Measurements from ENCODE around the gene CENPX.

The CENPX gene

DNA sequence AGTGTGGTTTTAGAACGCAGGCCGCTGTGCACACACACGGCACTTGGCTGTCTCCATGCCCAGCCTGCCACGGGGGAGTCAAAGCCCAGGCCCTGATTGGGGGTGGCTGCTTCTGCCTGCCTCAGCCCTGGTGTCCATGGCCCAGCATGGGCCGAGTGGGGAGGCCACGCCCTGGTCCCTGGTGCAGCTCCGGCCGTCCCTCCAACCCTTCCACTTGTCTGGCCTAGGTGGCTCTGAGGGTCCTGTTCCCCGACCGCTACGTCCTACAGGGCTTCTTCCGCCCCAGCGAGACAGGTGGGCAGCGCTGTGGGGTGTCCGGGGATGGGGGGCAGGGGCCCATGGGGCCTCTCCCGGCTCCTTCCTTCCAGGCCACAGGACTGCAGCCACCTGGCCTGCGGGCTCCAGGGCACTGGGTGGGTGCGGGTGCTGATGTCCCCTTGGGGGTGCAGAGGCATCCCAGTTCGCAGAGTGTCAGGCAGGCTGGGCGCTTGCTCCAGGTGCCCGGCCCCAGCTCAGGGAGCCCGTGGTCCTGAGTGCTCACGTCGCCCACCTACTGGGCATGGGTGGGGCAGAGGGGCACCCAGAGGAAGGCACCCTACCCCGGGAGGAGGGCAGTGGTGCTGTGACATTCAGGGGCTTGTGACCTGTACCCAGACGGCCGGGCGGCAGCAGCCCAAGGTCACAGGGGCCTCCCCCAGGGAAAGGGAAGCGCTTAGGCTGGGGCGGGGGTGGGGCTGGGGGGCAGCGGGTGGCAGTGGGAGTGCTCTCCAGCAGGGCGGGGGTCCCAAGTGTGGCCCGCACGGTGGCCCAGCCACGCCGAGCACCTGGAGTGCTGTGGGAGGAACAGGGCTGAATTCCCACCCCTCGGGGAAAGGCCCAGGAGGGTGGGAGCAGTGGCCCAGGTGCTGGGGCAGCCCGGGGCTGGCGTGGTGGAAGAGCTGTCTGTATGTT lies 11.8 kb downstream of the CENPX start:
- DNase-seq = no peak

DNA sequence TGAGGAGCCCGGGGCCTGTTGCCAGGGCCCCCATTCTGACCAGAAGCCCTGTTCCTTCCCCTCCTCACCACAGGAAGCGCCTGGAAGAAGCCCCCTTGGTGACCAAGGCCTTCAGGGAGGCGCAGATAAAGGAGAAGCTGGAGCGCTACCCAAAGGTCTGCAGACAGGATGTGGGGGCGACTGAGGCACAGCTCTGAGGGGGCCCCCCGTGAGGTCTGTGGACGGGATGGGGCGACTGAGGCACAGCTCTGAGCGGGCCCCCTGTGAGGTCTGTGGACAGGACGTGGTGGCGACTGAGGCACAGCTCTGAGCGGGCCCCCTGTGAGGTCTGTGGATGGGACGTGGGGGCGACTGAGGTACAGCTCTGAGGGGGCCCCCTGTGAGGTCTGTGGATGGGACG lies 13.3 kb downstream of the CENPX start:
- no peak for DNase-seq

DNA sequence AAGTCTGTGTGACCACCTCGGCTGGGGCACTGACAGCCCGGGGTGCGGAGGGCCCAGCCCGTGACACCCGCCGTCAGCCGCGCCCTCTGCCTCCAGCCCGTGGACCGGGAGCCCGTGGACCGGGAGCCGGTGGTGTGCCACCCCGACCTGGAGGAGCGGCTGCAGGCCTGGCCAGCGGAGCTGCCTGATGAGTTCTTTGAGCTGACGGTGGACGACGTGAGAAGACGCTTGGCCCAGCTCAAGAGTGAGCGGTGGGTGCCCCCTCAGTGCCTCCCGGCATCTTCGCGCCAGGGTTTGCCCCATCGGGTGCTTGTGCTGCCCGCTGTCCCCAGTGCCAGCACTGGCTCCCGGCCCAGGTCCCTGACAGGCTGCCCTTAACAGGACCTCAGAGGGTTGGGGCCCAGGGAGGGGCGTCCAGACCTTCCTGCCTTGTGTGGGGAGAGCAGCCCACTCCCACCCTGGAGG lies 13.7 kb downstream of the CENPX start:
- no peak for DNase-seq

DNA sequence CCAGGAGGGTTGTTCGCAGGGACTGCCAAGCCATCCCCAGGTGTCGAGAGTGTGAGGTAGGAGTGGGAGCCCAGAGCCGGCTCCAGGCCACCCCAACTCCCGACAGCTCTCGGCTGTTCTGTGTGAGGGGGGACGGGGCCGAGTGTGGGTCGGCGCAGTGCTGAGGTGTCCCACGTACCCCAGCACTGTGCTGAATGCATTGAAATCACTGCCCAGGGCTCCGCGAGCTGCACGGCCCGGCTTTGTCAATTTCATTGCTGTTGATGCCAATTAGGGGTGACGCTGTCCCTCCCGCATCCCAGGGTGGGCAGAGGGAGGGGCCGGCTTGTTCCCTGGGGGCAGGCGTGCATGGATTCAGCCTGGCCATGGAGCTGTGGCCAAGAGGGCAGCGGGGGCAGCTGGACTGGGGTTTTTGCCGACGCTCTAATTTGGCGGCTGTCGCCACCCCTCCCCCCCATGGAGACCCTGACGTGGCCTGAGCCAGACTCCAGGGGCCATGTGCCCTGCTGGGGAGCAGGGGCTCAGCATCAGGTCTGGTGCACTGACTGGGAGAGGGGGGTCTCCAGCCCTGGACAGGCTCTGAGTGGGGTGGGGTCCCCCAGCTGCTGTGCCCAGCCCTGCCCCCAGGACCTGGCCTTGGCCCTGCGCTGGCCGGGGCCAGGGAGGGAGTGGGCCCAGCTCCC lies 14.3 kb downstream of the CENPX start:
- DNase-seq = no peak

DNA sequence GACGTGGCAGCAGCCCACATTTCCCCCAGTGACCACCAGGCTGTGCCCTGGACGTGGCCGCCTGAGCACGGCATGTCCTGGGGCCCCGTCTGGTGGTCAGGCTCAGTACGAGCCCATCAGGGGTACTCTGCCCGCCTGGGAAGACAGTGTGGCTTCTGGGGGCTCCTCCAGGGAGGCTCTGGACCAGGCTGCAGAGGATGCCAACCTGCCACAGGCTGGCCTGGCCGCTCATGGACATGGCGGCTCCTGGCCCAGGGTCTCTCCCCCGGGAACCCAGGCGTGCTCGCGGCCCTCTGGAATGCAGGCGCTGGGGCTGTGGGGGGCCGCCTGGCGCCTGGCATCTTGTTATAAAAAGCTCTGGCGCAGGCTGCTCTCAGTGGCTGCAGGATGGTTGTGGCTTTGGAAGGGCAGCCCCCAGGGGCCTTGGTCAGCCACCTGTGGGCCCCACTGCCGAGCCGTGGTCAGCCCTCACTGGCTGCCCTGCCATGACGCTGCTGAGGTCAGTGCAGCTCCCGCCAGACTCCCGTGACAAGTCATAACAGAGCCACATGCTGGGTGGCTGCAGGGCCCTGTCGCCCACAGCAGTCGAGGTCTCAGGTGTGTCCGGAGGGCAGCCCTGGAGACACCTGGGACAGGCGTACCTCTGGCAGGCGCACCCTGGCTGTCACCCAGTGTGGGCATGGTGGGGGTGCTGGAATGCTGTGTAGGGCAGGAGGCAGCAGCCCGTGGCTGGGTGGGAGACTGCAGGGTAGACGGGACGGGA lies 15.0 kb downstream of the CENPX start:
- DNase-seq = no peak

DNA sequence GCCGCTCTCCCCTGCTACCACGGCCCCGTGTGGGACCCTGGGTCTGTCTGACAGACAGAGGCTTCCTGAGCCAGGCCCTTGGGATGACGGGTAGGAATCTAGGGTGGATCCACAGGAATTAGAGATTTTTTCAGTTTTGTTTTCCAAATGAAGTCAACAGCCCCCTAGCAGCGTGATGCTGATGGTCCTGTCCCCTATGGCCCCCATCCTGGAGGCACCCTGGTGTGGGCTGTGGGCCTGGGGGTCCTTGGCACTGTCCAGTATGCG lies 15.5 kb downstream of the CENPX start:
- DNase-seq = no peak

DNA sequence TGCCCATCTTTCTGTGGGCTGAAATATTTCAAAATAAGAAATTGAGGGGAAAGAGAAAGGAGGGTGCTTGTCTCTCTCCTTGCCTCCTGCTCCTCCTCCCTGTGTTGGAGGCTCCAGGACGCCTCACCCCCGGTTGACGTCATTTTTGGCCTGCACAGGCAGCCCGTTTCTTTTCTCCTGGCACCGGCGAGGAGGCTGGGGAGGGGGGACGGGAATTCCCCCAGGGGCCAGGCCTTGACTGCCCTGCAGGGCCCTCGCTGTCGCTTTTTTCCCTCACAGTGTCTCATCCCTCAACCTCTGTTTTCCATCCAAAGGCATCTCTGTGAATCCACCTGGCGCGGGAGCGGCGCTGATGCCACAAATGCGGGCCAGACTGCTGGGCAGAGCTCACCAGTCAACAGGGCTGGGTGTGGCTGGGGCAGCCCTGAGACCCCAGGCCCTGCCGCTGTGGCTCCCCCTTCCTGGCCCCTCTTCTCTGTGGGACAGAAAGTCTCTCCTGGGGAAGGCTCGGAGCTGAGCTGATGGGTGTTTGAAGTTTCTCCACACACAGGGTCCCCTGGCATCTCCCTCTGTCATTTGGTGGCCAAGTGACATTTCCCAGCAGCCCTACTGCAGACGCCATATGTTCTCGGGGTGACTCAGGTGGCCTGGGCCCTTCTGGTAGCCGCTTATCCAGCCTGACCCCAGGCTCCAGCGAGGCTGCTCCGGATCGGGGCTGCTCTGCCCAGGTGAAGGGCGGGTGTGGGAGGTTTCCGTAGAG lies 16.0 kb downstream of the CENPX start:
- DNase-seq = peak; percentile 55

DNA sequence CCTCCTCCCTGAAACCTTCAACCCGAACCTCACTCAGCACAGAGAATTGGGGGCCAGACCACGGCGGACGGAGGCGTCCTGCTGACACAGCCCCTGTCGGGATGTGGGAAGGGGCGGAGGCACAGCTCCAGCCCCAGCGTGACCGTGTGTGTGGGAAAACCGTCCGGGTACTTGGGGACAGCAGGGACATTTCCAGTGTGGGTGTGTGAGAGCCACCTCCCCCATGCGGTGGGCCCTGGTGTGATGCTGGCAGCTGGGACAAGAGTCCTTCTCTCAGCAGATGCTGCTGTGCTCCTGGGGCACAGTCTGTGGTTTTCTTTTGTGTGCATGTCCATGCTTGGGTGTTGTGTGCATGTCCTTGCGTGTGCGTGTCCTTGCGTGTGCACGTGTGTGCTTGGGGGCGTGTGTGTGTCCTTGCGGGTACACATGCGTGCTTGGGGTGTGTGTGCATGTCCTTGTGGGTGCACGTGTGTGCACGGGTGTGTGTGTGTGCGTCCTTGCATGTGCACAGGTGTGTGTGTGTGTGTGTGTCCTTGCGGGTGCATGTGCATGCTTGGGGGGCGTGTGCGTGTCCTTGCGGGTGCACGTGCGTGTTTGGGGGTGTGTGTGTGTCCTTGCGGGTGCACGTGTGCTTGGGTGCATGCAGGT lies 16.9 kb downstream of the CENPX start:
- DNase-seq = no peak

DNA sequence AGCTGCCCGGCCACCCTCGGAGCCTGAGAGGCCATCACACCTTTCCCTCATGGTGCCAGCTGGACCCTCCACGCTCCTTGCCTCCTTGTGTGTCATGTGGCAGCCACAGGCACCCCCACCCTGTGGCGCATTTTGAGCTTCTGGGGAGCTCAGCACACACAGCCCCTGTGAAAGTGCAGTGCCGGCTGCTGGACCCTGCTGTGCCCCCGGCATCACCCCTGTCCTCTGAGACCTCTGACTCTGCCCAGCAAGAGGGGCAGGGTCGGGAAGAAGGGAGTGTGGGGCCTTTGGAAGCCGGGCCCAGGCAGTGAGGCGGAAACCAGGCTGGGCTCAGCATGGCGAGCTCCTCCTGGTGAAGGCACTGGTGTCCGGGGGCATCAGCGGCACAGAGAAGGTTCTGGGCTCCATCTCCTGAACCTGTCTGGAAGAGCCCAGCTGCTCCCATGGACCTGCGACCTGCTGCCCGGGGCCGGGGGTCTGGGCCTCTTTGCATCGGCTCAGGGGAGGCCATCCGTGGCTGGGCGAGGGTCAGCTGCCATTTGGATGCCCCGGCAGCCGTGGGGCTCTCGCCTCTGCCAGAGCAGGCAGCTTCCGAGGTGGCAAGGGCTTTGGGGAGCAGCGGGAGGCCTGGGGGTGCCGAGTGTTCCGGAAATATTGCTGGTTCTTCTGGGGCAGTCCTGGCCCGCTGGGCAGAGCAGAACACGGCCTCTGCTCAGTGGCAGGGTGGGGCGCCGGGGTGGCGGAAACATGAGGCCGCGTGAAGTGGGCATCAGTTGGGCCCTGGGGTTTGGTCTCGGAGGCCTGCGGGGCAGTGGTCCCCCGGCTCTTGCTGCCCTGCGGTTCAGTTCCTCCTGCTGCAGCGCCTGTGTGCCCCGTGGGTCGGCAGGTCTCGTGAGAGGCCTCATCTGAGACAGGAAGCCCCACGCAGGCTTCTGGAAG lies 17.9 kb downstream of the CENPX start:
- DNase-seq = no peak

DNA sequence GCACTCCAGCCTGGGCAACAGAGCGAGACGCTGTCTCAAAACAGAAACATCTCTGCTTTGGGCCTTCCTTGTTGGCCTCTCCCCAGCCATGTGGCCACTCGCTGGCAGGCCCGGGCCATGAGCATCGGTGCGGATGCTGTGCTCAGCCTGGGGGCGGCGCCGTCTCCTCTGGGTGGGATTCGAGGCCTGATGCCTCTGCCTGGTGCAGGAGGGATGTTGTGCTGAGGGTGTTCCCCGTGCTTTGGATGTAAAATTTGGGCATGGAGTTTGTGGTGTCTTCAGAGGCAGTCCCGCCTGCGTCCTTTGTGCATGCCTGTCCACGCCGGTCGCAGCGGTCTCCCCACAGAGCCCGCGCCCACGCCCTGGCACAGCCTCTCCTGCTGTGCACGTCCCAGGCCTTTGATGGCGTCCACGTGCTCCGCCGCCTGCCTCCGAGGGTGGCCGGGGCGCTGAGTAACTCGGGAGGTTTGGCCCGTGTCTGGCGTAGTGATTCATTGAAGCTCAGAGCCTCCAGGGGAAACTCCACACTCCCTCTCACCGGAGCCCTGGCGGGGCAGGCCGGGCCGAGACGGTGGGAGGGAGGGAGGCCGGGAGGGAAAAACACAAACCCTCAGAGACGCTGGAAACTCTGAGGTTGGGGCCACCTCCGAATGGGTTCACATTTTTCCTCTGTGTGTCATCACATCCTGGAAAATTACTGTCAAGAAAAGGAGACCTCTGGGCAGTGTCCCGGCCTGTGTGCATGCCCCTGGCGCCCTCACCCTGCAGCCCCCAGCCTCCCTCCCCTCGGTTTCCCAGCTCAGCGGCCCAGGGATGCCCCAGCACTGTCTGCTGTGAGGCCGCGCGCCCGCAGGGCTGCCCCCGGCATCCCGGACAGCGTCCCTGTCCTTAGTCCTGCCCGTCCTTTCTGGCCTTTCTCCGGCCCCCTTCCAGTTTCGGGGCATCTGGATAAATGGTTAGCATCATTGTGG lies 19.0 kb downstream of the CENPX start:
- peak; percentile 98 for DNase-seq

DNA sequence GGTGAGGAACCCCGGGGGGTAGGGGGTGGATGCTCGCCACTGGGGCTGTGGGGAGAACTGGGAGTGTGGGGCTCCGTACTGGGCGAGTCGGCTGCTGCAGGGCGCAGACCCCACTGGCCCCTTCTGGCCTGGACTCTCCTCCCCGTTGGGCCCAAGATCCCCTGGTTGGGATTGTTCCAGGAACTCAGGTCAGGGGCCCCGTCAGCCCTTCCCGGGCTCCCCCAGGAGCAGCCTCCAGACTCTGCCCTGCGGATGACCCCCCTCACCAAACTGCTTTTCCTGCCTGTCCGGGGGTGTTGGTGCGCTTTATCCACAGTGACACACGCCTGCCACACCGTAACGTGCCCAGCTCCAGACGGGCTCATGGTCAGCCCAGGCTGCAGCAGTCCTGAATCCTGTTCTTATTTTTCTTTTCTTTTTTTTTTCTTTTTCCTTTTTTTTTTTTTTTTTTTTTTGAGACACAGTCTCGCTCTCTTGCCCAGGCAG lies 21.1 kb downstream of the CENPX start:
- DNase-seq = no peak

DNA sequence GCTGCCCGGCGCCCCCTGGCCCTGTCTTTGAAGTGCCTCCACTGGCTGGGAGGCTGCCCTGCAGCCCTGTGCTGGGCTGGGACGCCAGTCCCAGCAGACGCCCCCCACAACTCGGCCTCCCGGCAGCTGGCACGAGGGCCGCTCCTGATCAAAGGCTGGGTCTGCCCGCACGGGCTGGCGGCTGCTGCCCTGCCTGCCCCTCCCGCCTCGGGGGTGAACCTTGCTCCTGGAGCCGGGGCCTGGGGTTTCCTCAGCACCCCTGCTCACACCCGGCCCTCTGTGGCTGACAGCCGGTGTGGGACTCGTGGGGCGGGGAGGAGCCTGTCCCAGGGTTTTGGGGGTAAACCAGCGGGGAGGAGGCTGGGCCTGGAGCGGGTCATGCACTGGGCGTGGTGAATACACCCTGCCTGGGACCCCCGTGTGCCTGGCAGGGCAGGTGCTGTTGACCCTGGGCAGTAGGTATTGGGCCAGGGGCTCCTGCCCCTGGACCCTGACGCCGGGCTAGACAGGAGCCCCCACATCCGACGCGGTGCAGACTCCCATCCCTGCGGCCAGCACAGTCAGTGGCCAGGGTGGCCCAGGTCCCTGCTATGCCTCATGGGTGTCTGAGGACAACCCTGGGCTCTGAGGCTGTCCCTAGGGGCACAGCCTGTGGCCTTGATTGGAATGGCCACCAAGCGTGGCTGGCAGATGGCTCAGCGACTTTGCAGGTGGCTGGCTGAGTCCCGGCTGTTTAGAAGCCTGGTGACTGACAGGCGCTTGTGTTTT lies 21.7 kb downstream of the CENPX start:
- no peak for DNase-seq

DNA sequence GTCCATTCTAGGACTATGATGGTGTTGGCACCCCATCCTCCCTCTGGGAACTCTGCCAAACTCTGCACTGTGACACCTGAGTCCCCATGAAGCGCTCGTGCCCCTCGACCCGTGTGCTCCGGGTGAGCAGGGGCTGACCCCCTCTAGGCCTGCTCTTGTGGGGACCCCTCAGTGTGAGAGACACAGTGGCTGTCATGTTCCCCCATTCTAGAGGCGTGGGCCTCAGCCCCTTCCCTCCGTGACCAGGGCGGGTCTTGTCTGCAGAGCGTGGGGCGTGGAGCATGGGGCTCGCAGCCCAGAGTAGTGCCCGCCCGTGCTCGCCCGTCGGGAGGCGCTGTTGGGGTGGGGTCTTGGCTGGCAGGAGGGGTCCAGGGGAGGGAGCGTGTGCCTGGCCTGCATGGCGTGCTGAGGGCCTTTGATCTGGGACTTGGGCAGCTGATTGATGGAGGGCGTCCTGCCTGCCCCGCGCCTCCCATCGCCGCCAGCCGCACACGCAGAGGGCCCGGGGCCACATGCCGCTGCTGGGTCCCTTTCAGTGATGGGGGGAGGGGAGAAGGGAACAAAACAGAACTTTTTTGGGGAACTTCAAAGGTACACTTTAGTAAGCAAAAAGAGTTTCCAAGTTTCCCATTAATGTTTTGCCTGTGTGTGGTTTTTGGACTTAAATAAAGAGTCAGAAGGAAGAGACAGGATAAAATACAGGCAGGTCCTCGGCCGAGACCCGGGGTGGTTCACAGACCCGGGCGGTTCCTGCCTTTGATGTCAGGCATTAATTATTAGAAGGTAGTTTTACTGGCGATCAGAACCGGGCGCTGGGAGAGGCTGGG lies 22.5 kb downstream of the CENPX start:
- DNase-seq = no peak

DNA sequence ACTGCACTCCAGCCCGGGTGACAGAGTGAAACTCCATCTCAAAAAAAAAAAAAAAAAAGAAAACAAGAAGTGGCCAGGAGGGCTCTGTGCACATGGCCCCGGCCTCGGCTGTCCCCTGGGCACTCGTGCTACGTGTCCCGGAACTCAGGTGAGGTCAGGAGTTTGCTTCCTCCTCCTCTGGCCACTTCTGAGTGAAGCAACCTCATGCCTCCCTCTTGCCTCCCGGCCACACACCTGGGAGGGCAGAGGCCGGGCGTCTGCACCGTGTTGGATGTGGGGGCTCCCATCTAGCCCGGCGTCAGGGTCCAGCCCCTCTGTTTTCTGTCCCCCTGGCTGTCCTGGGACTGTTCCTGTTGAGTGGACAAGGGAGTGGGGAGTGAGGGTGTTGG lies 23.1 kb downstream of the CENPX start:
- DNase-seq = no peak

DNA sequence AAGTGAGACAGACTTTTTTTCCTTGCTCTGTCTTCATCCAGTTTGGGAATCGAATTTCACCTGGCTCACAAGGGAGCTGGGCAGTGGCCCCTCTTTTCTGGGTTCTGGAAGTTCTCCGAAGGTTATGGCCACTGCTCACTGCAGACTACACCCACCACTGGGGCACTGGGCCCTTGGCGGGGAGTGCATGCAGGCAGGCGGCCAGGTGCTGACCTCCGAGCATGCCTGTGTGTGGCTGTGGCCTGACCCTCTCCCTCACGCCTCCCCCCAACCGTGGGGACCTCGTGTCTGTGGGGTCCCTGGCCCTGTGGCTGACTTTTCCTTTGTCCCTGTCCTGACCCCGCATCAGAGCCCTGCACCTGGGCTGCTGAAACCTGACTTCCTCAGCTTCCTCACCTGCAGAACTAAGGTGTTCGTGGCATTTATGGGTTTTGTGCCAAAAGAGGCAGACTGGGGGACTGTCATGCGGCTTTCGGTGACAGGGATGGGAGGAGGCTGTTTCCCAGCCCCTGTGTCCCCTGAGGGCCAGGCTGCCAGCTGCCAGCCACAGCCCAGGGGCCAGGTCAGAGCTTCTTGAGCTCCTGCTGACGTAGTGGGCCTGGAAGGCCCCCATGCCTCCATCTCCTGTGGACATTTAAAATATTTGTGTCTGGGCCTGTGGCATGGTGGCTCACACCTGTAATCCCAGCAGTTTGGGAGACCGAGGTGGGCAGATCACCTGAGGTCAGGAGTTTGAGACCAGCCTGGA lies 23.8 kb downstream of the CENPX start:
- DNase-seq = no peak

DNA sequence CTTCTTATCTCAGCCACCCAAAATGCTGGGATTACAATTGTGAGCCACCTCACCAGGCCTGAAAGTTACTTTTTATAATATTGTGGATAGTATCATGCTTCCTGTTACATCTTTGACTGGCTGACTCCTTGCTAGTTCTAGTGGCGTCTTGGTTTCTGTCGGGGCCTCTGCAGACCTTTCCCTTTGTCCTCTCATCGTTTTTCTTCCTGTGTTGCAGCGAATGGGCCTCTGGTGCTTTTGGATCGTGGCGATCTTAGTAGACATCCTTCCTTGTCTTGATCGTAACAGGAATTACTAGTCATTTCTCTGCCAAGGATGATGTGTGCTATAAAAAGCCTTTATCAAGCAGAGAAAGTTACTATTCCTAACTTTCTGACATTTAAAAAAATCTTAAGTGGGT lies 24.5 kb downstream of the CENPX start:
- no peak for DNase-seq
